SK-N-DZ (cell line): ENCODE measurements around the gene CDK12.

Experiments used
- DNase-seq: peaks from one replicate; pipeline ENCODE4 v3.0.0-alpha.2; 2015; ENCODE audit warnings: low spot score

Gene CDK12

GRCh38 chr17:39548494-39549225 lies 87.4 kb downstream of the CDK12 start:
- DNase-seq: no peak

GRCh38 chr17:39549747-39550573 lies 88.7 kb downstream of the CDK12 start:
- DNase-seq: no peak

- DNase-seq: no peak
Observed at GRCh38 chr17:39551879-39552278, 90.6 kb downstream of the CDK12 start.

- no peak for DNase-seq
Observed at GRCh38 chr17:39553341-39553945, 92.2 kb downstream of the CDK12 start.

GRCh38 chr17:39555368-39555767 lies 94.1 kb downstream of the CDK12 start:
- DNase-seq: no peak

- no peak for DNase-seq
Observed at GRCh38 chr17:39556423-39556822, 95.1 kb downstream of the CDK12 start.

GRCh38 chr17:39562395-39562794 lies 101.1 kb downstream of the CDK12 start:
- DNase-seq: no peak

- no peak for DNase-seq
Observed at GRCh38 chr17:39562976-39563375, 101.7 kb downstream of the CDK12 start.

- peak; percentile 17 for DNase-seq
Observed at GRCh38 chr17:39563476-39563875, 102.2 kb downstream of the CDK12 start.

- peak; percentile 25 for DNase-seq
Observed at GRCh38 chr17:39564211-39564848, 103.0 kb downstream of the CDK12 start.

- DNase-seq: no peak
Observed at GRCh38 chr17:39566094-39566850, 105.0 kb downstream of the CDK12 start.

GRCh38 chr17:39568702-39569101 lies 107.4 kb downstream of the CDK12 start:
- DNase-seq: no peak

GRCh38 chr17:39569126-39569525 lies 107.8 kb downstream of the CDK12 start:
- no peak for DNase-seq

- no peak for DNase-seq
Observed at GRCh38 chr17:39572121-39572520, 110.8 kb downstream of the CDK12 start.

GRCh38 chr17:39573447-39574298 lies 112.4 kb downstream of the CDK12 start:
- peak; percentile 70 for DNase-seq

- DNase-seq: peak; percentile 59
Observed at GRCh38 chr17:39576187-39576586, 114.9 kb downstream of the CDK12 start.

- no peak for DNase-seq
Observed at GRCh38 chr17:39578272-39578671, 117.0 kb downstream of the CDK12 start.

GRCh38 chr17:39579318-39580081 lies 118.2 kb downstream of the CDK12 start:
- no peak for DNase-seq

GRCh38 chr17:39580082-39580468 lies 118.8 kb downstream of the CDK12 start:
- DNase-seq: no peak
